Measurements from ENCODE around the gene MYO18A. TPM values are rescaled to one million over a fixed set of nuclear protein-coding genes. Genes with fewer than 3 reads are reported as not detected.

Gene MYO18A
- total RNA-seq, 4 donors from 2014 or later = 112 to 191 (median 136) TPM

DNA sequence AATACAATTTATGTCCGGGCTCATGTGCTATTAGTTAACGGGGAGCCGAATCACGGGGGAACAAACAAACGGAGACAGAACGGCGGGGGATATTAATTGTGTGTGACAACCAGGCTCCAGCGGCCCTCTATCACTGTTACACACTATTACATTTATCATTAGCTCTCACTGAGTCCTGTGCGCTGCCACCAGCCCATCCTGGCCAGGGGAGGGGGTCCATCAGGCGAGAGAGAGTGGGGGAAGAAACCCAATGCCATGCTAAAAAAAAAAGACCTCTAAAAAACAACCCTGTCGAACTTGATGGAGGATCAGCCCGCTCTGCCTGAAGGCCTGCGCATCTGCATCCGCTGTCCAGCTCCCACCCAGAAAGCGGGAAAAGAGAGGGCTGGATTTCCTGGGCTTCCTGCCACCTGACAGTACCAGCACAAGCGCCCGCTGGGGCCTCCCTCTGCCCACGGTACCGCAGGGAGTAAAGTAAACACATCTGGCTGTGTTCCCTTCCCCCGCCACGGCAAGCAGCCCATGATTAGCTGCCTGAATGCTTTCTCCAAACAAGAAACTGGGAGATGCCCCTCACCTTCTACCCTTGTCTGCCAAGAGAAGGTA, 95.6 kb downstream of the MYO18A start:
- peak; percentile 19 for DNase-seq
- Histone ChIP-seq H3K9me3 (no peaks in the 10 kb centered on the region), H3K36me3 (peaks cover 0 to 54% (median 10%) of the 10 kb centered on the region in 4 donors), H3K27me3 (no peaks in the 10 kb centered on the region), H3K4me1 (no peaks in the 10 kb centered on the region), H3K4me3 (no peak overlapping the region), H3K27ac (peak overlapping the region in 1 of 4 donors; percentile 53)
- TF ChIP-seq POLR2AphosphoS5 (IDR thresholded peaks at IDR 0.05) (no peak), POLR2A (IDR thresholded peaks at IDR 0.05) (no peak), EP300 (IDR thresholded peaks at IDR 0.05; ENCODE audit: low read depth) (no peak)
- TF ChIP-seq, protein P1, sequence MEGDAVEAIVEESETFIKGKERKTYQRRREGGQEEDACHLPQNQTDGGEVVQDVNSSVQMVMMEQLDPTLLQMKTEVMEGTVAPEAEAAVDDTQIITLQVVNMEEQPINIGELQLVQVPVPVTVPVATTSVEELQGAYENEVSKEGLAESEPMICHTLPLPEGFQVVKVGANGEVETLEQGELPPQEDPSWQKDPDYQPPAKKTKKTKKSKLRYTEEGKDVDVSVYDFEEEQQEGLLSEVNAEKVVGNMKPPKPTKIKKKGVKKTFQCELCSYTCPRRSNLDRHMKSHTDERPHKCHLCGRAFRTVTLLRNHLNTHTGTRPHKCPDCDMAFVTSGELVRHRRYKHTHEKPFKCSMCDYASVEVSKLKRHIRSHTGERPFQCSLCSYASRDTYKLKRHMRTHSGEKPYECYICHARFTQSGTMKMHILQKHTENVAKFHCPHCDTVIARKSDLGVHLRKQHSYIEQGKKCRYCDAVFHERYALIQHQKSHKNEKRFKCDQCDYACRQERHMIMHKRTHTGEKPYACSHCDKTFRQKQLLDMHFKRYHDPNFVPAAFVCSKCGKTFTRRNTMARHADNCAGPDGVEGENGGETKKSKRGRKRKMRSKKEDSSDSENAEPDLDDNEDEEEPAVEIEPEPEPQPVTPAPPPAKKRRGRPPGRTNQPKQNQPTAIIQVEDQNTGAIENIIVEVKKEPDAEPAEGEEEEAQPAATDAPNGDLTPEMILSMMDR (IDR thresholded peaks at IDR 0.05) = no peak
- in situ Hi-C loops (cut with MboI; ENCODE audit: low pct_ligation_motif_present in 1 of 4, low pct_unique_long_range_greater_than_20kb in 1 of 4, low sequenced_read_pairs in 3 of 4) (no loop called here), intact Hi-C loops (cut with DNase I; ENCODE audit: low total_unique reads) (no loop called here)
- 78 to 88% methylated on average over 6 to 21 of the region's 21 CpGs for WGBS, 2 donors (ENCODE audit: low coverage in 1 of 2)

- in situ Hi-C loops (cut with MboI; ENCODE audit: low pct_ligation_motif_present in 1 of 4, low pct_unique_long_range_greater_than_20kb in 1 of 4, low sequenced_read_pairs in 3 of 4) = no loop called here
- peaks cover 0 to 33% (median 9%) of the 10 kb centered on the region in 4 donors for H3K36me3 ChIP-seq
- TF ChIP-seq EP300 (IDR thresholded peaks at IDR 0.05; ENCODE audit: low read depth) (no peak), POLR2A (IDR thresholded peaks at IDR 0.05) (no peak), POLR2AphosphoS5 (IDR thresholded peaks at IDR 0.05) (no peak)
- TF ChIP-seq, protein P1 (IDR thresholded peaks at IDR 0.05) = no peak
- no peak overlapping the region for H3K27ac ChIP-seq
- intact Hi-C loops (cut with DNase I; ENCODE audit: low total_unique reads) = no loop called here
- no peaks in the 10 kb centered on the region for H3K4me1 ChIP-seq
- H3K4me3 ChIP-seq = no peak overlapping the region
- H3K27me3 ChIP-seq = no peaks in the 10 kb centered on the region
- WGBS, 2 donors (ENCODE audit: low coverage in 1 of 2) = 78 to 89% methylated on average over 7 to 14 of the region's 14 CpGs
- no peak for DNase-seq
- no peaks in the 10 kb centered on the region for H3K9me3 ChIP-seq
These were observed 99.2 kb downstream of the MYO18A start for GRCh38 chr17:29080965-29081364.

GRCh38 chr17:29080323-29080722, 99.9 kb downstream of the MYO18A start:
- H3K9me3 ChIP-seq = no peaks in the 10 kb centered on the region
- H3K36me3 ChIP-seq = peaks cover 0 to 27% (median 9%) of the 10 kb centered on the region in 4 donors
- H3K4me1 ChIP-seq = no peaks in the 10 kb centered on the region
- no peak for TF ChIP-seq EP300 (IDR thresholded peaks at IDR 0.05; ENCODE audit: low read depth)
- TF ChIP-seq, protein P1 (IDR thresholded peaks at IDR 0.05) = no peak
- WGBS, 2 donors (ENCODE audit: low coverage in 1 of 2) = 95% methylated on average over 32 of the region's 33 CpGs; no CpG with 5 or more reads in 1 of the 2 donors
- intact Hi-C loops (cut with DNase I; ENCODE audit: low total_unique reads) = no loop called here
- DNase-seq = no peak
- in situ Hi-C loops (cut with MboI; ENCODE audit: low pct_ligation_motif_present in 1 of 4, low pct_unique_long_range_greater_than_20kb in 1 of 4, low sequenced_read_pairs in 3 of 4) = no loop called here
- H3K4me3 ChIP-seq = no peak overlapping the region
- H3K27ac ChIP-seq = no peak overlapping the region
- H3K27me3 ChIP-seq = no peaks in the 10 kb centered on the region

- WGBS, 2 donors (ENCODE audit: low coverage in 1 of 2) = 93 to 96% methylated on average over 5 to 30 of the region's 33 CpGs
- no peaks in the 10 kb centered on the region for H3K9me3 ChIP-seq
- H3K27me3 ChIP-seq = no peaks in the 10 kb centered on the region
- DNase-seq = no peak
- in situ Hi-C loops (cut with MboI; ENCODE audit: low pct_ligation_motif_present in 1 of 4, low pct_unique_long_range_greater_than_20kb in 1 of 4, low sequenced_read_pairs in 3 of 4) (no loop called here), intact Hi-C loops (cut with DNase I; ENCODE audit: low total_unique reads) (no loop called here)
- peaks cover 0 to 22% (median 7%) of the 10 kb centered on the region in 4 donors for H3K36me3 ChIP-seq
- no peak overlapping the region for H3K4me3 ChIP-seq
- TF ChIP-seq EP300 (IDR thresholded peaks at IDR 0.05; ENCODE audit: low read depth) (no peak), POLR2AphosphoS5 (IDR thresholded peaks at IDR 0.05) (no peak), POLR2A (IDR thresholded peaks at IDR 0.05) (no peak)
- TF ChIP-seq, protein P1 (IDR thresholded peaks at IDR 0.05) = no peak
- H3K4me1 ChIP-seq = no peaks in the 10 kb centered on the region
- H3K27ac ChIP-seq = no peak overlapping the region
These were observed 100.3 kb downstream of the MYO18A start for GRCh38 chr17:29079887-29080286.
